GOT3 (cell line): Measurements from ENCODE around the gene ATP6V0E2.
"Not testable (repeated sequence)": the region's sequence is repeated elsewhere in the genome, so short reads cannot be mapped to it uniquely, and the experiment has no call there.

Experiments
- DNase-seq: peaks from one replicate; lab custom pipeline; 2025; ENCODE audit warnings: mixed read lengths; lab: John Stamatoyannopoulos, UW

Gene ATP6V0E2

DNA sequence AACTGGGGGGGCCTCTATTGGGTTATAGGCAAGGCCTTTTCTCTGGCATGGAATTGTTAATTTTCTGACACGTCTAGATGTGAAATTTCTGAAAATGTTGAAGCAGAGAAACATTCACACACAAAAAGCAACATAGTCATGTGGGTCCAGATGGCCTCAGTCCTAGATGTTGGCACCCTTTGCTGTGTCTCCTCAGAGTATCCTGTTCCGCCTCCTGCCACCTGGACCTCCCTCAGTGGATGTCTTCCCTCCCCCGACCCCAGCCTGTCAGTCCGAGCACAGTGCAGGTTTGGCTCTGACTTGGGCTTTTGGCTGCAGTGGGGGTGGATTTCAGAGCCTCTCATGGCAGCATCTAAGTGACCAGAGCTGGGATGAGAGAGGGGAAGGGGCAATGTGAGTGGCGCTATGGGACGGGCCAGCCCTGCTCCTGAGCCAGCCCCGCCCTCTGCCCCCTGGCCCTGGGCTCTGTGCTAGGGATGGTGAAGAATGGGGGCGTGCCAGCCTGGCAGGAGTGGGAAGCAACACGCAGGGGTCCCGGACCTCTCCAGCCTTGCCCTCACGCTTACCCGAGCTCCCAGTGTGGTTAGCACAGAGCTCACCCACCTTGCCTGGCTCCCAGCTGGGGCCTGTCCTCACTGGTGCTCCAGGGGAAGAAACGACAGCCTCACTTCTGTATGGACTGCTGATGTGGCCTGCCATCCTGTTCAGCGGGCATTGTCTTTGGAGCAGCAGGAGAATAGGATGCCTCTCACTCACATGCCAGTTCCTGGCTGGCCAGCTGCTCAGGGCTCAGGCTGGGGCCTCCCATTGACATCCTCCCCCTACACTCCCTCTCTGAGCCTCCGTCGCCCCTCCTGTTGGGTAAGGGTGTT, 6.2 kb downstream of the ATP6V0E2 start:
- DNase-seq, result no peak

DNA sequence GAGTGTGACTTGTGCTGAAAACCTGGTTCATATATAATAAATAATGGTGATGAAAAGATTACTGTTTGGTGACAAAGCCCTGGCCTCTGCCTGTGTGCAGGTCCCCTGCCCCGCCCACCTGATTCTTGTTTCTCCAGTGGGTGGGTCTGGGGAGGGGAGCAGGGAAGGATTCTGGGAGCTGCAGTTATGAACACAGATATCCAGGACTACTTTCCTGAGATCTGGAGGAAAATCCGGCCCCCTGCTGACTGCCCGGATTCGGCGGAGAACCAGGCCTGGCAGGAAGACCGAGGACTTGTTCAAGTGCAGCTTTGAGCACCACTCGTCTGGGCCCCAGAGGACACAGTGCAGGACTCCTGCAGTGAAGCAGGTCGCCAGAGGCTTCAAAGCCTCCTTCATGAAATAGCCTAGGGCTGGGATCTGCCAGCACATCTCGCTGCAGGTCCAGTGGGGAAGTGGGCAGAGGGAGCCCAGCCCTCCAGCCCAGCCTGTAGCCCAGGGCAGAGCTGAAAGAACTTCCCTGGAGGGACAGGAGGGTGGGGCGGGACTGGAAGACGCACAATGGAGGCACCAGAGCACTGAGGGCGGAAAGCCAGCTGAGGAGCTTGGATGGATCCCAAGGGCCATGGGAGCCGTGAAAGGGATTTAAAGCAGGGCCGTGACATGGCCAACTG, 7.0 kb downstream of the ATP6V0E2 start:
- no peak for DNase-seq

DNA sequence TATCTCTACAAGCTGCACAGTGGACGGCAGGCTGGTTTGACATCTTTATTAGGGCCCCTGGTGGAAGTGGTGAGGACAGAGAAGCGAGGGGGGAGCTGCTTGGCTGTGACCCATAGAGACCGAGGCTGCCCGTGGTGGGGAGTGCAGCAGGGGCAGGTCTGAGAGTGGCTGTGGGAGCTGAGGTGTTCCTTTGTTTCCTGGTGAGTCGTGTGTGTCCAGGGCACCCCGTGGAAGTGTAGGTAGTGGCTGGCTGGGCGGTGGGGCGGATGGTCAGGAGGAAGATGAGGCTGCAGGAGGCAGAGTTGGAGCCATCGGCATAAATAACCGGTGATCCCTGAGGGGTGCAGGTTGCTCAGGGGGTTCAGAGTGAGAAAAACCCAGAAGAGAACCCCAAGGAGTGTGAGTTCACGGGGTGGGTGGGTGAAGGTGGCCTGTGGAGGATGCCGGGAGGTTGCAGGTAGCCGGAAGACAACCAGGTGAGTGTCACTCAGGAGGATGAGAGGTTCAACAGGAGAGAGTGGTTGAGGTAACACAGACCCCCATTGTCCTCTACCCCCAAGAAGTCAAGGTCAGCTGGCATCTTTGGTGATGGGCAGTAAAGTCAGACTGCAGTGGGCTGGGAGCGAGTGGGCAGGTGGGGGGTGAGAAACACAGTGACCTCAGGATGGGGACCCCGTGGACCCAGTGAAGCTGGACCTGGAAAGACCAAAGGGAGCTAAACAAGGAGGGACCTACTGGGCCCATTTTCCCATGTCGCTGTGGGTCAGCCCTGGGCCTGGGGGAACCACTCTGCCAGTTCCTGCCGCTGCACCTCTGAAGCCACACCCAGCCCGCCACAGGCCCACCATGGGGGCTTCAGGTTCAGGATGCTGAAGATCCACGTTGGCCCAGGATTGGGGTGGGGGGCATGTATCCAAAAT, 7.8 kb downstream of the ATP6V0E2 start:
- DNase-seq, result no peak

DNA sequence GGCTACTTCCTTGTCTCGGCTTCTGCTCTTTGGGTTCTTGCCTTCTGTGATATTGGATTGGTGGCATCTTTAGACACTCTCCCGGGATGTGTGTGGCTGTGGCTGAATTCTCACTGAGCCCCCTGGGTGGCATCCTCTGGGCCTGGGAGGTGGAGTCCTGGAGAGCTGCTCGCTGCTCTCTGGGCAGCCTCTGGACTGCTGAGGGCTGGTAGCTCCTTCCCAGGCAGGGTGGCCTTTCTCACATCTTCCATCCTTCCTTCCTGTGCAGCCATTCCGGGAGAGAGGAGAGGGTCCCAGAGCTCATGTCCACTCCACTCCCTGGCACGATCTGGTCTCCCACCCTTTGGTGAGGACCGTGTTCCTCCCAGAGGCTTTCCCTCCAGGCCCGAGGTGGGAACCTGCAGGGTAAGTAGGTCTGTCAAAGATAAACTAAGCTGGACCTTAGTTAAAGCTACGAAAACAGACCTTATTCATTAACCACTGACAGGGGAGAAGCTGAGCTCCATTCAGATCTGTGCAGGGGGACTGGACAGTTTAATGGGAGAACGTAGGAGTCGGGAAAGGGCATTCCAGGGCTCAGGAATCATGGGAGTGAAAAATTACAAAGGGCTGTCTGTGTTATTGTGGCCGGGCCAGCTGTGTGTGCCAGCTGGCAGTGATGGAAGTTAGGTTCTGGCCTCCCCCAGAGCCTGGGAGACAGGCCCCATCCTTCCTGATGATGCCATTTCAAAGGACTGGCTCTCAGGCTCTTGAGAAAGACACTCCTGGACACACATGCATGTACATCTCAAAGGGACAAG, 8.7 kb downstream of the ATP6V0E2 start:
- no peak for DNase-seq

DNA sequence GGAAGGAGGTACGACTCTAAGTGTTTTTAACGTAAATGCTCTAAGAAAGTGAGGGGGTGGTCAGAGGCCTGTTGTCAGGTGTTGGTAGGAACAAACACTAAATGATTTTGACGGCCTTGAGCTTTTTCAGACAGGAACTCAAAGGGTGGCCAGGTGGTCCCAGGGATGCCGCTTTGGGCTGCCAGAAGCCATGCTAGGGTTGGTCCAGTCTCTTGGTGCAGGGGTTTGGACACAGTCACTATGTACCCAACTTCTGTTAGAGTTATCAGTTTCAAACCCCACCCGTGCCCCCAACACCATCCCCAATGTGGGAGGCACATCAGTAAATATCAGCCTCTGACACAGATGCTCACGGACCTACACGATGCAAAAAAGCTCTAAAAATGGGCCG, 9.3 kb downstream of the ATP6V0E2 start:
- no peak for DNase-seq

DNA sequence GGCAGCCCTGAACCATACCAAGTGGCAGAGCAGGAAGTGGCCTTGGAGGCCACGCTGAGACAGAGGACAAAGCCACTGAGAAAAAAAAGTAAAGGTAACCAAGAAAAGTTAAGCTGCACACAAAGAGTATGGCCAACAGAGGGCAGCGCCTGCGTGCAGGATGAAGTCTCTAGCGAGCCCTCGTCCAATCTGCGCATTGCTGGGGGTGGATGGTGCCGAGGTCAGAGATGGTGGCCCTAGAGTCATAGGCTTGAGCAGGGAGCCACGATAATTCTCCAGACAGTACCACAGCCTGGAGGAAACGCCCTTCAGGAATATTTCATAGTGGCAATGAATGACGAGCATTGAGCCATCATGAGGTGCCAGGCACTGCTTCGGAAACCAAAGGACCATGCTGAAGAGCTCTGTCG, 9.7 kb downstream of the ATP6V0E2 start:
- no peak for DNase-seq

DNA sequence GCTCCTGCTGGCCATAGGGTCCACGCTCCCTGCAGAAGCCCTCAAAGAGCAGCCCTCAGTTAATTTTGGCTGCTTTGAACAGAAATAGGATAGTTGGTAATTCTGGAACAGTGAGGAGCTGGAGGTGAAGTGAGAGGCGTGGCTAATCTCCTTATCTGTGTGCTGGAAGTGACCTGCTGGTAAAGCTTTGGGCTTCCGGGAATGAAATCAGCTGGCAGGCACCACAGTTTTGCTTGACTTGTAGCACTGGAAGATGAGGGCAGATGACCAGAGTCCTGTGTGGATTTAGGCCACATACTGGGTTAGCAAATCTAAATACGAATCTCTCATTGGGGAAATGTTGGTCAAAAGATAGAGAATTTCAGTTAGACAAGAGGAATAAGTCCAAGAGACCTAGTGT, 10.2 kb downstream of the ATP6V0E2 start:
- no peak for DNase-seq

DNA sequence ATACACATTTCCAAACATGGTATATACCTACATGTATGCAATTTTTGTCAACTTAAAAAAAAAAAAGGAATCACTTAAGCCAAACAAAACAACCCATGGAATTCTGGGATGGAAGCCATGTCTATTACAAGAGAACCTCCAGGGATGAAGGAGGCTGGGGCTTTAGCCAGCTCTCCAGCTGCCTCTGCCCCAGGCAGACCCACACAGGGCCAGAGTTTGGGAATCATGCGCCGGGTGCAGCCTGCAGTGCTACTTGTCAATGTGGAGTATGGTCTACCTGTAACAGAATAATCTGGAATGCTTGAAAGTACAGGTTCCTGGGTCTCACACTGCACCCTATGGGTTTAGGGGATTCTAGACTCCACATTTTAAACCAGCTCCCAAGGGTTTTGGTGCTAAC, 10.8 kb downstream of the ATP6V0E2 start:
- no peak for DNase-seq

DNA sequence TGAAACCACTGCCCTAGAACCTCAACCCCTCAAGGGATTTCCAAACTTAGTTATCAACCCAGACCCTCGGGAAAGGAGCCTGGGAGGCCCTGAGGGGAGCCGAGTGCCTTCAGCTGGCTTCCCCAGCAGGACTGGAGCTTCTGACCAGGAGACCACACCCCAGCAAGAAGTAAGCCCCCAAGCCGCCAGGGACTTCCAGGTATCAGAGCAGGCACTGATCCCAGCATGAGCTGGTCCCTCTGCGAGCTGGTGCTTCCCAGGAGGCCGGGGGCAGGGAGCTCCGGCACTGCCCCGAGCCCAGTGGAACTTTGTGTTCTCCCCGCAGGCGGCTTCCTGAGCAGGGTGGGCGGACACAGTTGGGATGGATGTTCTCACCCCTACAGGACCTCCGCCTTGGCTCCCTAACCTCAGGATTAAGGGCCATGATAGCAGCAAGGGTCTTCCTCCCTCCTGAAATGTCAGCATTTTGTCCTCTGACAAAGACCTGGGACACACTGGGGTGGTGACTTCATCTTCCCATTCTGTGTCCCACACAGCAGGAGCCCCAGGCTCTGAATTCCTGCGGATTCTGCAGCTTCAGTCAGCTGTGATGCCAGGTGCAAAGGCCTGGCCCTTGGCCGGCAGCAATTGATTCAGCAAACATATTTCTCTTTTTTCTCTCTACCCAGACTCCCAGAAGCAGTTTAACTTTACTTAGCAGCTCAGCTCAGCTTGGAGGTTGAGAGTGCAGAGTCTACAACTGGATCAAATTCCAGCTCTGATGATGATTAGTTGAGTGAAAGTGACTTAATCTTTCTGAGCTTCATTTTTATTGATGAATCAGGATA, 11.6 kb downstream of the ATP6V0E2 start:
- no peak for DNase-seq

DNA sequence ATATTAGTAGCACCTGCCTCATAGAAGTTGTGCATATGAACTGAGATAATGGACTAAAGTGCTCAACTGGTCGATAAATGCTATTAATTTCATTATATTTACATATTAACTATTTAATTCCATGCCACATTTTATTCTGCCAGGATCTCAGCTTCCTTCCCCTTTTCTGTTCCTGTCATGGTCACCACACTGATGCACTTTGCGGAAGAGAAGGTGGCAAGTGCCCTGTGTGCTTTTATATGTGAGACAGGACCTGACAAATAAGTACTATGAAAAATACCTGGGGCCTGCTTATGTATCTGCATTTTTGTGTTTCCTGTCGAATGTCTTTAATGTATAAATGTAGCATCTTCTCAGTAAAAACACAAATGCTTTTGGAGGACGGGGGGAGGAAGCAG, 12.2 kb downstream of the ATP6V0E2 start:
- no peak for DNase-seq

DNA sequence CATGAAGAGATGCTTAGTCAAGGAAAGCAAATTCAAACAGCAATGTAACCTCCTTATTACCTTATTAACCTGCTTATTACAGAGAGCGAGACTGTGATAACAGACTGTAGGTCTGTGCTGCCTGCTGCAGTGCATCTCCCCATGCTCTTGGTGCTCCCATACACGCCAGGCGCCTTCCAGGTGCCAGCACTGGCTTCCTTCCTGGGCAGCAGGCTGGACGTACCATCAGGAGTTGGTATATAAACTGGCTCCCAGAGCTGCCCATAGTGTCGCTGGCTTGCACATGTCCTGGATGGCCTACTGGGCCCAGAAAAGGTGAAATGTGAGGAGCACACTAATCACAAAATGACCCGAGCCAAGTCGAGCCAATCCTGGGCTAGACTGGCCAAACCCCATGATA, 13.5 kb downstream of the ATP6V0E2 start:
- no peak for DNase-seq

DNA sequence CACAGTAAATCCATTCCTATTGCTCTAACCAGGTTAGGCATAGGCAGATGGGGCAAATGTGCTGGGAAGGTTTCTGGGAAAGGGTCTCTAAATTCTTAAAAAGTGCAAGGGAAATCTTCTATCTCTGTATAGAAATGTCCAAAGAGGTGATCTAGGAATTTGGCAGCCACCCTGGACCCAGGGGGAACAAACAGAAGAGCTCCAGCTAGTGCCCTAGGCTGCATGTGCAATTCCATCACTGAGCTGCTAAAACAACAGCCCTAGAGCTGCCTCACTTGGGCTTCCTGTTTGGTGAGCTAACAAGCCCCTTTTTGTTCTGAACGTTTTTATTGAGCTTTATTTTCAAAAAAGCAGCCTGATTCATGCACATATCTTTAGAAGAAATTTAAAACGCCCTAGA, 16.9 kb downstream of the ATP6V0E2 start:
- not testable (repeated sequence) for DNase-seq

DNA sequence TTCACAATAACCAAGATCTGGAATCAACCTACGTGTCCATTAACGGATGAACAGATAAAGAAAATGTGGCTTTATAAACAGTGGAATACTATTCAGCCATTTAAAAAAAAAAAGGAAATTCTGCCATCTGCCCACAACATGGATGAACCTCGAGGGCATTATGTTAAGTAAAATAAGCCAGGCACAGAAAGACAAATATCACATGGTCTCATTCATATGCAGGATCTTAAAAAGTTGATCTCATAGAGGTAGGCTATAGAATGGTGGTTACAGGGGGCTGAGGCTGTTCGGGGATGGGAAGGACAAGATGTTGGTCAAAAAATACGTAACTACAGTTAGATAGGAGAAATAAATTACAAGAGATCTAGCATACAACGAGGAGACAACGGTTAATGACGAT, 21.2 kb downstream of the ATP6V0E2 start:
- DNase-seq, result not testable (repeated sequence)

DNA sequence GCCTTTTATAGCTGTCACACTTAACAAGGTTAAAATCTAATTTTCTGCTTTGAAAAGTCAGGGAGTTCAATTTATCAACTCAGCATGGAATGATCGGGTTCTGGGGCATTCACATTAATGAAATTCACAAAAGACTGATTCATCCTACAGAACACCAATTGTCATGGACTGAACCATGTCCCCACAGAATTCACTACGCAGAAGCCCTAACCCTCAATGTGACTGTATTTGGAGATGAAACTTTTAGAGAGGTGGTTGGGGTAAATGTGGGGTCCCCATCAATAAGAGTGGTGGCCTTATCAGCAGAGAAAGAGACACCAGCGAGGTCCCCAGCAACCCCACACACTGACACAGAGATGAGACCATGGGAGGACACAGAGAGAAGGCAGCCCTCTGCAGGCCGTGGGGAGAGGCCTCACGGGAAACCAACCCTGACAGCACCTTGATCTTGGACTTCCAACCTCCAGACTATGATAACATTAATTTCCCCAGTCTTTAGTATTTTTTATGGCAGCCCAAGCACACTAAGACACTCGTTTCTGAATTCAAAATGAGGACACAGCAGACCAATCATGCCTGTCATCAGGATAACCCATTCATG, 34.1 kb downstream of the ATP6V0E2 start:
- DNase-seq, result not testable (repeated sequence)

DNA sequence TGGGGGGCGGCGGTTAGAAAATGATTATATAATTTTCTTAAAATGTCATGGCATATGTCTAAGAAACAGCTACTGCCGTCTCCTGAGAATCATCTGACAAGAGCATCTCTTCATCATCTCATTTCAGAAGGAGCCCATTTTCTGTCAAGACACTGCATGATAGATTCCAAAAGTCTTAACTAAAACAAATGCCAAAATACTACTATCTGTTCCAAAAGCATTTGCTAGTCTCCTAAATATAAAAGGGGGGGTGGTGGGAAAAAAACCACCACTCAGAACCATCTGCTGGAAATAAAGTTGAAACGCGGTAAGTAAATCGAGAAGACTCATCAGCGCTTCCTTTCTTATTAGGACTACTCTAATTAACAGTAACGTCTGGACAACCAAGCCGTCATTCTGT, 36.5 kb downstream of the ATP6V0E2 start:
- DNase-seq, result not testable (repeated sequence)

DNA sequence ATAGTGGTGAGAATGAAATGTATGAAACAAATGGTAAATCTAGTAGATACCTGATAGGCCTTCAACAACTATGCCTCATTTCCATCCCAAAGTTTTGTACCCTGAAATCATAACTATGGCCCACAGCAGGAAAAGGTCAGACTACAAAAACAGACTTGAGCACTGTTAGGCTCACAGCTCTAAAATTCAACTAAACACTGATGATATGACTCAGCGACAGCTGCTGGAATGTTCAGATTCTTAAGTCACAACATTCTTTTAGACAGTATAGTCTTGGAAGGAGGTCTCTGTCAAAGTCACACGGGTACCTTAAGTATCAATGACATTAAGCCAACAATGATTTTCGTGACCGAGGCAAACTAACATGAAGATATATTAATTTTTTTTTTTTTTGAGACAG, 38.4 kb downstream of the ATP6V0E2 start:
- DNase-seq, result not testable (repeated sequence)

DNA sequence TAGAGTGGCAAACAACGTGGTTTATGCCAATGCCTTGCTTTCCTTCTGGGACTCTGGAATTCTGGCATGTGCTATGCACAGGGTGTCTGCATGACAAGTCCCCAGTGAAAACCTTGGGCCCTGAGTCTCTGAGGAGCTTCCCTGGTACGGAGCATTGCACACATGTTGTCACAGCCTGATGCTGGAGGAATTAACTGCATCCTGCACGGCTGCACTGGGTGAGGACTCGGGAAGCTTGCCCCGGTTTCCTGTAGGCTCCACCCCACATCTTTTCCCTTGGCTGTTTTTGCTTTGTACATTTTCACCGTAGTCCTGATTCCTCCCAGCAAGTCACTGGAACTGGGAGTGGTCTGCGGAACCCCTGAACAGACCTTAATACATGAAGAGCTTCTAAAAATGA, 52.6 kb downstream of the ATP6V0E2 start:
- not testable (repeated sequence) for DNase-seq
